Spleen (tissue), 11 donors: Measurements from ENCODE around the gene NPBWR2. TPM values are rescaled to one million over a fixed set of nuclear protein-coding genes. Genes with fewer than 3 reads are reported as not detected.
A peak's percentile ranks its signal among the peaks of the same experiment; 100 is the strongest.

ENCODE experiments used
- DNase-seq: peaks from one replicate; pipeline ENCODE4 v3.0.0-alpha.2; 2020
- H3K27ac ChIP-seq, 8 donors: fragments of 200-600 bp; sonication (generic) in 7 of 8; 1 replicate in 4 of 8; 2 replicates in 4 of 8; pipeline versions ENCODE4 v1.5.0 to v1.8.0; 2016 to 2021; ENCODE audit warnings: inconsistent platforms in 4 of 8, mild to moderate bottlenecking in 4 of 8, moderate library complexity in 1 of 8
- H3K27me3 ChIP-seq, 7 donors: fragments of 200-600 bp; sonication (generic) in 6 of 7; replicated peaks in 1 of 7; 1 replicate in 4 of 7; 2 replicates in 3 of 7; pipeline versions ENCODE4 v1.5.0 to v1.8.0; 2016 to 2021; ENCODE audit warnings: inconsistent platforms in 3 of 7, mild to moderate bottlenecking in 1 of 7
- H3K36me3 ChIP-seq, 6 donors: fragments of 200-600 bp; sonication (generic) in 5 of 6; 1 replicate in 4 of 6; 2 replicates in 2 of 6; pipeline versions ENCODE4 v1.5.0 to v1.8.0; 2016 to 2021; ENCODE audit warnings: inconsistent platforms in 2 of 6
- H3K4me1 ChIP-seq, 6 donors: fragments of 200-600 bp; sonication (generic) in 5 of 6; 1 replicate in 3 of 6; 2 replicates in 3 of 6; pipeline versions ENCODE4 v1.5.0 to v1.8.0; 2016 to 2021; ENCODE audit warnings: inconsistent platforms in 3 of 6
- H3K4me3 ChIP-seq, 8 donors: fragments of 200-600 bp; sonication (generic) in 7 of 8; 1 replicate in 4 of 8; 2 replicates in 4 of 8; pipeline versions ENCODE4 v1.5.0 to v1.8.0; 2016 to 2021; ENCODE audit warnings: inconsistent platforms in 4 of 8, mild to moderate bottlenecking in 4 of 8, moderate library complexity in 2 of 8
- H3K9me3 ChIP-seq, 8 donors: fragments of 200-600 bp; sonication (generic) in 7 of 8; 1 replicate in 4 of 8; 2 replicates in 4 of 8; pipeline versions ENCODE4 v1.5.0 to v1.8.0; 2016 to 2021; ENCODE audit warnings: inconsistent platforms in 4 of 8
- POLR2A ChIP-seq, 3 donors: fragments of 450-650 bp; IDR thresholded peaks; one replicate each; pipeline ENCODE4 v1.5.1; 2017; ENCODE audit warnings: antibody characterized with exemption in 3 of 3, mild to moderate bottlenecking in 1 of 3
- POLR2AphosphoS5 ChIP-seq, 3 donors: sonication (generic); formaldehyde crosslinking; IDR thresholded peaks; one replicate each; pipeline ENCODE4 v1.5.1; 2017; ENCODE audit warnings: antibody characterized with exemption in 3 of 3
- WGBS, 5 donors: extraction: QIAGEN DNeasy Blood & Tissue Kit in 3 of 5; methylation state at CpG; one replicate each; pipeline versions ENCODE4 v1.1.5 to v1.1.7; 2013 to 2018; 5-methylcytosine and 5-hydroxymethylcytosine counted together
- intact Hi-C: fragments of 100-400 bp; cut with DNase I; formaldehyde crosslinking; loops from one replicate; pipeline ENCODE4 v1.15.0; 2023; ENCODE audit warnings: low total_unique reads
- polyA plus RNA-seq, 3 donors: library from polyadenylated mRNA; stranded (reverse); fragments of 200-250 nt; gene quantifications; one replicate each; pipeline ENCODE4 v1.2.1, GENCODE V29; 2013
- total RNA-seq, 7 donors: library from RNA; depleted of rRNA in 3 of 7; stranded (reverse); fragments of >200 nt in 3 of 7; fragmentation: NEBNext Ultra II Directional in 4 of 7; extraction: Animal tissue kit (Norgen Biotek cat#: 25700) in 4 of 7; gene quantifications; one replicate each; pipeline versions ENCODE4 v1.1.0 to v1.2.1, GENCODE V29; 2016 to 2021
- TF ChIP-seq, protein P1 (sequence below), 11 experiments: fragments of 200-600 bp in 7 of 11; fragments of 450-650 bp in 4 of 11; sonication (generic) in 4 of 11; IDR thresholded peaks in 8 of 11; conservative IDR thresholded peaks in 3 of 11; 1 replicate in 7 of 11; 2 replicates in 4 of 11; pipeline versions ENCODE4 v1.4.0 to v1.8.0; 2016 to 2021; ENCODE audit warnings: antibody characterized with exemption in 11 of 11, inconsistent platforms in 4 of 11, mild to moderate bottlenecking in 1 of 11
- donor health status: healthy with polysubstance abuse.
- donor health status: DM: no; HTN: no; CAD: no; lungs with moderate emphysema.
- donor health status: DM: no; HTN: no; CAD: no.
- donor health status: Bipolar disorder and iron deficiency.
- donor health status: healthy.
- donor health status: DM: no; HTN: no; CAD: no.
- donor health status: DM: yes; HTN: yes; CAD: no.

NPBWR2 gene
- total and polyA plus RNA-seq, 10 donors, result 0.26 TPM; not detected in 9

DNA sequence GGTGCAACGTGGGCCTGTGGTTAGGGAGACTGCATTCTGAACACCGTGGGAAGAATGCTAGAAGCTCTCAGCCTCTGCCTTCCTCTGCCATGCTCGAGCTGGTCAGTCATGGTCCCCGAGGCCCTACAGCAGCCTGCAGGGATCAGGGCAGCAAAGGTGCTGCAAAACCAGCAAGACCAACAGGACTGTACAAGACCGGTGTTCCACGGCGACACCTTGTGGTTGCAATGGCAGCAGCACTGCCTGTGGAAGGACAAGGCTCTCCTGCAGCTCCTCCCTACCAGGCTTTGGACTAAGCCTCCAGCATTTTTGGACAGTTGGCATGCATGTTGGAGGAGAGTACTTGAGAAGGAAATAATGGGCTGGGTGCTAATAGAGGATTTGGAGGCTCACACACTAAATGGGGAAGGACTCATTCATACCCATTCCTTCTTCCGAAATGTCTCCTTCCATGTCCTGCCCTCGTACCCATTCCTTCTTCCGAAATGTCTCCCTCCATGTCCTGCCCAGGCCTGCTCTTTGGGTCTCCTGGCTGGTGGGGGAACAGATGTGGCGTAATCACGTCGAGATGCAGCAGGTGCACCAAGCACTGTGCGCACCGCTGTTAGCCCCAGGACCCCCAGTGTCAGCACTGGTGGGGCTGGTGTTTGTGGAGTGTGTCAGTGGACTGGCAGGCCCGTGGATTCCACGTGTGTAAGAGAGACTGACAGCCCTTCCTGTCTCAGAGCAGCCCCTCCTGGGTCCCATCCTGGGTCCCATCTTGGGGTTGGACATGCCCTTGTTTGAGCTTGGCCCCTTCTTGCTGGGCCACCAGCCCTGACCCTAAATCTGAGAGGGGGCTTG is 38.3 kb upstream of the NPBWR2 start:
- peak; percentile 55 for DNase-seq
- Histone ChIP-seq H3K27me3 (peaks cover 0 to 43% (median 4%) of the 10 kb centered on the region in 7 donors), H3K4me3 (no peak overlapping the region), H3K36me3 (no peaks in the 10 kb centered on the region), H3K27ac (no peak overlapping the region), H3K9me3 (peaks cover 0 to 22% (median 13%) of the 10 kb centered on the region in 8 donors), H3K4me1 (no peaks in the 10 kb centered on the region)
- intact Hi-C loops, result no loop called here
- no peak for TF ChIP-seq POLR2A (IDR thresholded peaks at IDR 0.05)
- TF ChIP-seq POLR2AphosphoS5 (IDR thresholded peaks at IDR 0.05), result no peak
- TF ChIP-seq, protein P1, sequence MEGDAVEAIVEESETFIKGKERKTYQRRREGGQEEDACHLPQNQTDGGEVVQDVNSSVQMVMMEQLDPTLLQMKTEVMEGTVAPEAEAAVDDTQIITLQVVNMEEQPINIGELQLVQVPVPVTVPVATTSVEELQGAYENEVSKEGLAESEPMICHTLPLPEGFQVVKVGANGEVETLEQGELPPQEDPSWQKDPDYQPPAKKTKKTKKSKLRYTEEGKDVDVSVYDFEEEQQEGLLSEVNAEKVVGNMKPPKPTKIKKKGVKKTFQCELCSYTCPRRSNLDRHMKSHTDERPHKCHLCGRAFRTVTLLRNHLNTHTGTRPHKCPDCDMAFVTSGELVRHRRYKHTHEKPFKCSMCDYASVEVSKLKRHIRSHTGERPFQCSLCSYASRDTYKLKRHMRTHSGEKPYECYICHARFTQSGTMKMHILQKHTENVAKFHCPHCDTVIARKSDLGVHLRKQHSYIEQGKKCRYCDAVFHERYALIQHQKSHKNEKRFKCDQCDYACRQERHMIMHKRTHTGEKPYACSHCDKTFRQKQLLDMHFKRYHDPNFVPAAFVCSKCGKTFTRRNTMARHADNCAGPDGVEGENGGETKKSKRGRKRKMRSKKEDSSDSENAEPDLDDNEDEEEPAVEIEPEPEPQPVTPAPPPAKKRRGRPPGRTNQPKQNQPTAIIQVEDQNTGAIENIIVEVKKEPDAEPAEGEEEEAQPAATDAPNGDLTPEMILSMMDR (IDR thresholded peaks at IDR 0.05 in 8 of 11, conservative IDR thresholded peaks at IDR 0.05 in 3 of 11), result no peak
- WGBS, 5 donors, result 87 to 94% (median 90%) methylated on average over 15 to 17 of the region's 17 CpGs

- H3K27ac ChIP-seq, result no peak overlapping the region
- H3K36me3 ChIP-seq, result no peaks in the 10 kb centered on the region
- peak; percentile 11 for DNase-seq
- peaks cover 0 to 22% (median 13%) of the 10 kb centered on the region in 8 donors for H3K9me3 ChIP-seq
- TF ChIP-seq, protein P1 (IDR thresholded peaks at IDR 0.05 in 8 of 11, conservative IDR thresholded peaks at IDR 0.05 in 3 of 11), result no peak
- TF ChIP-seq POLR2A (IDR thresholded peaks at IDR 0.05), result no peak
- no peak for TF ChIP-seq POLR2AphosphoS5 (IDR thresholded peaks at IDR 0.05)
- H3K4me3 ChIP-seq, result no peak overlapping the region
- H3K27me3 ChIP-seq, result peaks cover 0 to 48% (median 4%) of the 10 kb centered on the region in 7 donors
- intact Hi-C loops, result no loop called here
- H3K4me1 ChIP-seq, result no peaks in the 10 kb centered on the region
- 85 to 97% (median 94%) methylated on average over 6 to 8 of the region's 8 CpGs for WGBS, 5 donors
These were observed 37.0 kb upstream of the NPBWR2 start for GRCh38 chr20:64144144-64144912.

DNA sequence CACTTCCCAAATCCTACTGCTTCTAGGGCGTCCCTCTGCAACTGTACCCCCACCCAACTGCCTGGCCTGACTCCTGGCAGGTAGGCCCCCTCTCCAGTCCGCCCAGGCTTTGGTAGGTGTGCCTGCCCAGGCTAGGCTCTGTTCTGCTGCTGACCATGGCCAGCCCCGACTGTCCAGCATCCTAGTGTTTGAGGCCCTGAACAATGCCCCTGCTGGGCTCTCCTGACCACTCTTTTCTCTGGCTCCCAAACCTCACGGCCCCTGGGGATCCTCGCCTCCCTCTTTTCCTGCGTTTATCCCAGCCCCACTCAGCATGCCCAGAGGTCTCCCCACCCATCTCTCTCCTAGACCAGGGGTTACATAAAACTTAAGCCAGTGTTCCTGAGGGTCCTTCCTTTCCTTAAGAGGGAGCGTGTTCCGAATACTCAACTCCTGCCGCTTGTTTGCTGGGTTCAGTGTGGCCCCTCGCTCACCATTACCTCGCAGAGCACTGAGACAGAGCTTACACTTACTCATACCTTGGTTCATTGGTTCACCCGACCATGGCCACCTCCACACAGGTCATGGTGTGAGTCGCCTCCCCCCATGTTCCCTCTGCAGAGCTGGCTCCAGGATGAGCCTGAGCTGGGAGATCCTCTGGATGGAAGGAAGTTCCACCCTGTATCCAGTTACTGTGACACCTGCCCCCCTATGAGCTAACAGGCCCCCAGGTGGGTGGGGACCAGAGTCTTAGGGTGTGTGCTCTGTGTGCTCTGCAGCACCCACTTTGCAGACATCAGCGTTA is 35.8 kb upstream of the NPBWR2 start:
- Histone ChIP-seq H3K4me3 (no peak overlapping the region), H3K4me1 (no peaks in the 10 kb centered on the region), H3K27ac (no peak overlapping the region), H3K27me3 (peaks cover 0 to 48% (median 4%) of the 10 kb centered on the region in 7 donors), H3K9me3 (peaks cover 0 to 22% (median 13%) of the 10 kb centered on the region in 8 donors), H3K36me3 (no peaks in the 10 kb centered on the region)
- intact Hi-C loops, result no loop called here
- WGBS, 5 donors, result 81 to 89% (median 85%) methylated on average over 14 of the region's 14 CpGs
- DNase-seq, result peak; percentile 61
- TF ChIP-seq, protein P1 (IDR thresholded peaks at IDR 0.05 in 8 of 11, conservative IDR thresholded peaks at IDR 0.05 in 3 of 11), result no peak
- no peak for TF ChIP-seq POLR2A (IDR thresholded peaks at IDR 0.05)
- TF ChIP-seq POLR2AphosphoS5 (IDR thresholded peaks at IDR 0.05), result no peak
